ENCODE data around the gene PRR23E.

Gene PRR23E, protein sequence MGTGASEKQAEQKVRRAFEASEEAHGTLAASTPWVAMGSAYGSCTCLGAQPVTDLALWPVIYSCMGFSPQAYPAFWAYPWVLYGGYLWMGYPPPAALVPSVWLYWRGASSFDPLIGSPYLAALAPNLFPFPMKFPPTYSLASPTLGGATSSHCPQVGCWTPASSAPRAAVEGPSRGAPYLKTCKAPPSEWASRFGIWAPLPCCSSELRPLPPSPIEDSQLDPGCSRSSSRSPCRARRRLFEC

DNA sequence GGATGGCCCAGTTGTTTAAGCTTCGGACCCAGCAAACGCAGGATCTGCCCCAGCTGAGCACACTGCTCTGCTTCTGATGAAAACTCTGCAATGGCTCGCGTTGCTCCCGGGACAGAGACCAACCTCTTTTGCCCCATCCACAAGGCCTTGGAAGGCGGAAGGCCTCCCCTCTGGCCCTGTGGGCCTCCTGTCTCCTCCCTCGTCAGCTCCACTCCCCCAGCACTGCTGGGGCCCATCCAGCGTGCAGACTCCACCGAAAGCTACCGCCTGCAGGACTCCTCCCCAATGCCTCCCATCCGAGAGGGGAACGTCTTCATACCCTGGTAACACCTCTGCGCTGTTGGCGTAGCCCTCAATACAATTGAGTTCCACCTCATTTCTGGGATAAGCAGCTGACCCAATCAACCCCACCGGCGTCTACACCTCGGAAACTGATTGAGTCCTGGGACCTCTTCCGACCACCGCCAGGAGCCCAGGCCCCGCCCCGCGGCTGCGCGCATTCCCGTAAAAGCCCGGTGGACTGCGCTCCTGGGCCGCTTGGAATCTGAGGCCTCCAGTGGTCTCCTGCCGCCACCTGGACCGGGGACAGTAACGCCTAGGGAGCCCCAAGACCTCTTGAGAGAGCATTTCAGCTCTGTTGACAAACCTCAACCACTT, at the start of gene PRR23E:
Gene PRR23E (plus strand): TSS at position 556 of the 657 bp plus-strand sequence. CDS start 3,555 bp downstream, outside the sequence.
- intact Hi-C loops (cut with DNase I): no loop called here
- DNase-seq: peak in 1 of 10 donors; percentile 74

DNA sequence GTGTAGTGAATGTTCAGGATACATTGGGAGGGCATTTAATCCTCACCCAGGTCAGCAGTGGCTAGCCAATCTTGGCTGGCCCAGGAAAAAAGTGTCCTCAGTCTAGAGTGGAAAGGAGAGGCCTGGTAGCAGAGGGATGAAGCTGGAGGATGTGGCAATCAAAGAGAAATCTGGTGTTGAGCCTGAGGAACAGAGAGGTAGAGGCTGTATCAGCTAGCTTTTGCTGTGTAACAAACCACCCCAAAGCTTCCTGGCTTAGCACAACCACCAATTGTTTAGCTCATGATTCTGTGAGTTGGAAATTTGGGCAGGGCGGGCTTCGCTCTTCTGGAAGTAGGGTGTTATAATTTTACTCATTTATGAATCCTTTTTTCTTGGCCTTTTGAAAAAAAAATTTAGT, 49.8 kb upstream of the PRR23E start:
- DNase-seq: no peak
- intact Hi-C loops (cut with DNase I): no loop called here

DNA sequence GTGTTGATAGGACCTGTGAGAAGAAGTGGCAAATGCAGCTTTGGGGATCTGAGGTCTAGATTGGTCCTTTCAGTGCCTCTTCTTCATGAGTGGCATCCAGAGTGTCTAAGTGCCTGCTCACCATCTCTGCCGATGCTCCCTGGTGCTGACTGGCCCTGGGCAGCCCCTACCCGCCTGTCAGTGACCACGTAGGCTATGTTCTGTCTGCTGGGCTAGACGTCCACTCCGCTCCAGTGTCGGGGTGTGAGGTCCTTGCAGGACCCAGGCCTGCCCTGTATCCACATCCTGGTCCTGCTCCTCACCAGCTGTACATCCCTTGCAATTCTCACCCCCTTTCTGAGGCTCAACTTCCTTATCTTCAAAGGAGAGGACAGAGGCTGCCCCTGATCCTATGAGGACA, 48.3 kb upstream of the PRR23E start:
- DNase-seq: peak in 1 of 10 donors; percentile 75
- intact Hi-C loops (cut with DNase I): no loop called here

DNA sequence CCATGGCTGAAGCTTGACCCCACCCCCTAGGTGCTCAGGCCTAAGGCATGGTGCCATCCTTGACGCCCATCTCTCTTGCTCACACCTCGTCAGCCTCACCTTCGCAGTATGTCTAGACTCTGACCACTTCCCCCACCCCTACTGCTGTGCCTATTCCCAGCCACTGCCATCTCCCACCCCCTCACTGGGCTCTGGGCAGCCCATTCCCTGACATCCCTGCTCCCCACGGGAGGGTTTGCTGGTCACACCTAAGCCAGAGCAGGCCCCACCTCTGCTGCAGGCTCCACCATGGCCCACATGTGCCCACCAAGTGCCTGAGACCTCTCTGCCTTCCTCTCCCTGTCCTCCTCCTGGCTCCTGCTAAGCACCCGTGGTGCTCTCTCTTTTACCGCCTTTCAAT, 47.7 kb upstream of the PRR23E start:
- DNase-seq: peak in 1 of 10 donors; percentile 72
- intact Hi-C loops (cut with DNase I): no loop called here

DNA sequence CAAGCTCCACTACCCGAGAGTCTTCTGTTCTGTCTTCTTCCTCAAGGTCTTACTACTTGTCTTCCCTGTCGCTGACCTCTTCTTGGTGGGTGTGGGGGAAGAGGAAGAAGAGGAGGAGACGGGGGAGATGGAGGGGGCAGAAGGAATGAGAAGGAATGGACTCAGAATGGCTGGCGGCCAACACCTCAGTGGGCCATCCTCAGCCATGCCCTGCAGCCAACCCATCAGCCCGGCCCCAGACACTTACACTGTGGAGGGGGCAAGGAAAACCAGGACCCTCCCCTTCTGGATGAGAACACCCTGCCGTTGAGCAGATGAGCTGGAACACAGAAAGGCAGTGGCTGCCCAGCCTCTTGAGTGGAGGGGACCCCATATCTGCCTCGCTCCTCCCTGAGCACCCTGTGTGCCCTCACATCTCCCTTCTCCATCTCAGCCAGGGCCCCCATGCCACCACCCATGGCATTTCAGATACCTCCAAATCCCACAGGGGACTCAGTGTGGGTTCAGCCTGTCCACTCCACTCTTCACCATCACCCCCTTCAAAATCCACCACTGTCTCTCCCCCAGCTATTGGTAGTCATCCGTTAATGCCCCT, 45.5 kb upstream of the PRR23E start:
- peak in 2 of 10 donors; percentile 2 to 57 for DNase-seq
- intact Hi-C loops (cut with DNase I): no loop called here

DNA sequence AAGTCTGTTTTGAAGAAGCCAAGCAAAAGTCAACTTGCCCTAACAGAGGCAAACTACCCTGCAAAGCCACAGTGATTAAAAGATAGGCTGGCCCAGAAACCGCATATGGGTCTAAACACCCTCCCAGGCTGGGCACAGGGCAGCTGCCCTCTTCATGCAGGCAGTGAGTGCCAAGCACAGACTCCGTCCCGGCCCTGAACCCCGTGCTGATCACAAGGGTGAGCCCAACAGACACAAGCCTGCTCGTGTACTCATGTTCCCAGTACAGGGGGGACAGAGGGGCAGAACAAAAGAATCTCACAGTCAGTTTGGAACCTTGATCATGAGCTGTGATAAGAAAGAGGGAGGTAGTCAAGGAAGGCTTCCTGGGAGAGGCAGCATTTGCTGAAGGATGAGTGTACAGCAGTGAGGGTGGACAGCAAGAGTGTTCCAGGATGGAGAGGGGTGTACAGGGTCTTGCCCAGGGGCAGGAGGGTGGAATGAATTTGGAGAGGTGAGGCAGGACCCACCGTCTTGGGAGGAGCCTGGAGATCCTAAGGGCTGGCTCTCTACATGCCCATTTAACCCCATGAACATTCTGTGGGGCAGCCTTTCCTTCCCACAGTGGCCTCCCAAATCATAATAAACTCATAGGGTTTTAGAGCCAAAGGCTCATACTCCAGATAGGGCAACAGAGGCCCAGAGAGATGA, 43.2 kb upstream of the PRR23E start:
- intact Hi-C loops (cut with DNase I): no loop called here
- DNase-seq: peak in 3 of 10 donors; percentile 1 to 67 (median 55)

DNA sequence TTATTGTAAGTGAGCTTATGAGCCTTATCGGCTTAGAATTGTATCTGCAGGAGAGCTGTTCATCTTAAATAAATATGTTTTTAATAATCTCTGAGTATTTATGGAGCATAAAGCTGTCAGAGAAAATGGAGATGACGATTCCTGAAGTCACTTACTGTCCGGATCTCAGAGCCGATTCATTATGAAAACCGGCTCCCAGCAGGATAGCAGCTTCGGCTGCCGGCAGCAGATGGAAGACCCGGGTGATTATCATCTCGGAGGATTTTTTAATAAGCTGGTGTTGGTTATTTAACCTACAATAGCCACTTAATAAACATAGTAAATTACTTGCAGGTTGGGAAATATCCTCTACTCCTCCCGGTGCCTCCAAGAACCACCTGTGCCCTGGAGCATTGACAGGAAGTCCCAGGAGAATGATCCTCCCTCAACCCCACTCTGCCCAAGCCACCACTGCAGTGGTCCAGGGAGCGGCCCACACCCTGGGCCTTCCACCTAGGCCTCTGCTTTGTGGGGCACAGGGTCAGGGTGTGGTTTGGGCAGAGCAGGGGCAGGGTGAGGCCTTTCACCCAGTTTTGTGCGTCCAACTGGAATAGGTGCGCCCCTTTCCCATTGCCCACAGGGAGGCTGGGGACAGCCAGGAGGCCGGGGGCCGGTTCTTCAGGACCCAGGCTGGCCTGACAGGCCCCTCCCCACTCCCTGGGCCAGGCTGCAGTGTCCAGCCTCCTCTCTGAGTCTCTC, 42.2 kb upstream of the PRR23E start:
- intact Hi-C loops (cut with DNase I): no loop called here
- peak in 1 of 10 donors; percentile 53 for DNase-seq

DNA sequence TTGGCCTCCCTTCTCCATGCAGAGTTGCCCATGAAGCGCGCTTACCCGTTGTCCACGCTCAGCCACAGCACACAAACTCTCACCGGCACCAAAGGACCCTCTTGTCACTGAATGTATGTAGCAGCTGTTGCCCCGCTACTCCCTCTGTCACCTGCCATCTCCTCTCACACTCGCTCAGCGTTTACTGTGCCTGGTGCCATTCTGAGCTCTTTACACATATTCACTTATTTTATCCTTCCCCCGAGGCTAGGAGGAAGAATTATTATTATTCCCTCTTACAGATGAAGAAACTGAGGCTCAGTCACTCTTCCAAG, 41.7 kb upstream of the PRR23E start:
- DNase-seq: peak in 1 of 10 donors; percentile 0
- intact Hi-C loops (cut with DNase I): no loop called here

DNA sequence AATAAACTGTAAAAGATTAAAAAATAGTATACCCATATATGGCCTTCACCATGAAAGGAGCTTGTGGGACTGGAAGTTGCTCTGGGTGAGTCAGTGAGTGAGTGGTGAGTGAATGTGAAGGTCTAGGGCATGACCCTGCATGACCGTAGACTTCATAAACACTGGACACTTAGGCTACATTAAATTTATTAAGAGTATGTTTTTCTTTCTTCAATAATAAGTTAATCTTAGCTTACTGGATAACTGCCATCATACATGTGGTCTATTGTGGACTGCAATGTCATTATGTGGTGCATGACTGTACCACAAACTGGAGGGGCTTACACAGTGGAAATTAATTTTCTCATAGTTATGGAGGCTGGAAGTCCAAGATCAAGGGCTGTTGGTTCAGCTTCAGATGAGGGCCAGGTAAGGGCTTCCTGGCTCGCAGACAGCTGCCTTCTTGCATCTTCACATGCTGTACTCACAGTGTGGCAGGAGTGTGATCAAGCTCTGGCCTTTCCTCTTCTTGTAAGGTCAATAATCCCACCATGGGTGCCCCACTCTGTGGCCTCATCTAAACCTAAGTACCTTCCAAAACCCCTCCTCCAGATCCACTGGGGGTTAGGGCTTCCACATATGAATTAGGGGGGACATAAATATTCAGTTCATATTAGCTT, 40.8 kb upstream of the PRR23E start:
- DNase-seq: peak in 2 of 10 donors; percentile 11 to 12
- intact Hi-C loops (cut with DNase I): no loop called here

DNA sequence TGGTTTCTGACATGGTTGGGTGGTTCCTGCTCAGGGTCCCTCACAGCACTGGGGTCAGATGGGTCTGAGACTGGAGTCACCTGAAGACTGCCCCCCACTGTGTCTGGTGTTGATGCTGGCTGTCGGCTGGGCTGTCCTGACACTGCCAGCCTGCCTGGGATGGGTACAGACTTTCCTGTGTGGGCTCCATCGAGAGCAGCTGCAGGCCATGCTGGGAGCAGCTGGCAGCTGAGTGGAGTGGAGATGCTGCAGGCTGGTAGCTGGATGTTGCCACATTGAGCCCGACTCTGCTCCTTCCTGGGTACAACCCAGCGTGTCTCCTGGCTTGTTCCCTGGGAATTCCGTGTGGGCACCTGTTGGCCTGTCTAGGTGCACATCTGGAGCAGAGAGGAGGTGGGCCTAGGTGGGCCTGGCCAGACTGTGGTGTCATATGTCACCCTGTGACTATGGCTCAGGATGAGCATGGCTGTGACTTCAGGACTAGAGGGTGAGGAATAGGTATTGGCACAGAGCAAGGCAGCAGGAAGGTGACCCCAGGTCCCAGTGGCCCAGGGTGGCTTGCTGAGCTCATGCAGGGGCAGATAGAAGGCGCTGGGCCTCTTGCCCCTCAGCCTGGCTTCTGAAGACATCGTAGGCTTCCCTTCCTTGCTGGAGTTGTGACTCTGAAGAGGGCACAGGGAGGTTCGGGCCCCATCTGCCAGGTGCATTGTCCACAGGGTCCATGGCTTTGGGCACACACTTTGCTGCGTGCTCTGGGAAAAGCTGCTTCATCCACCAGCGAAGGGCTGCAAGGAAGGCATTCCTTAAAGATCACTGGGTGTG, 40.0 kb upstream of the PRR23E start:
- peak in 2 of 10 donors; percentile 6 to 67 for DNase-seq
- intact Hi-C loops (cut with DNase I): no loop called here

DNA sequence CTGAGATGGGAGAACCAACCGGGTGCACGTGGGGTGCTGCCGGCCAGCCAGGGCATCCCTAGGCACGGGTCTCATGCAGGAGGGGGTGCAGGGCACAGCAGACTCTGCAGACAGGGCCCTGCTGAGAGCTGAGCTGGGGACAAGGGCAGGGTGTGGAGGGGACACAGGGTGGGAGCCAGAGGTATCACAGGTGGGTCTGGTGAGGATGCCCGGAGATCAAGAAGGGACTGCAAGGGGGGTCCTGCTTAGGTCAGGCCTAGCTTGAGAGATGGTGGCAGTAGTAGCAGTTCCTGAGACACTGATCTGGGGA, 39.5 kb upstream of the PRR23E start:
- intact Hi-C loops (cut with DNase I): no loop called here
- no peak for DNase-seq

DNA sequence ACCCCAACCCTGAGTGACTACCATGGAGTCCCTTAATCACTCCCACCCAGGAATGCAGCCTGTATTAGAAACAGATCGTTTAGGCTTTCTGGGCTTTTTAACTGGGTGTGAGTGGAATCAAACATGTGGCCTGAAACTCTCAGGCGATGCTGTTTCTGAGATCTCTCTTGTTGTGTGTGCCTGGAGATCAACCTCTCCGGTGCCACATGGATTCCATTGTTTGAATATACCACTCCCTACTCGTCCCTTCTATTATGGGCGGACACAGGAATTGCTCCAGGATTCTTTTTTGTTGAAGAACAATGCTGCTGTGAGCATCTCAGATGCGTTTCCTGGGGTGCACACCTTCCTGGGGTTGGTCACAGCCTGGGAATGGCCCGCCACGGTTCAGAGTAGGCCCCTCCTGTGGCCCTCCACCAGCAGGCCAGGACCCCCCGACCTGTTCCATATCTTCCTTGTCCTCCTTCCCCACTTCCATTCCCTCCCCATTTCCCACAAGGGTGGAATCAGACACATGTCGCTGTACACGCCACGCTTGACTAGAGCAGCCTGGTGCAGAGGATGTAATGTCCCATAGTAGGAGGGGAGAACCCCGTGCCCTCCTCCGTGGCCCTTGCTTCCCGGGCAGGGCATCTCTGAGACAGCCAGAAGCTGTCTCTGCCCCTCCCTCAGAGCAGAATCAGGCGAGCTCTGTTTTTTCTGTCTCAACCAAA, 36.4 kb upstream of the PRR23E start:
- intact Hi-C loops (cut with DNase I): no loop called here
- DNase-seq: peak in 1 of 10 donors; percentile 17

DNA sequence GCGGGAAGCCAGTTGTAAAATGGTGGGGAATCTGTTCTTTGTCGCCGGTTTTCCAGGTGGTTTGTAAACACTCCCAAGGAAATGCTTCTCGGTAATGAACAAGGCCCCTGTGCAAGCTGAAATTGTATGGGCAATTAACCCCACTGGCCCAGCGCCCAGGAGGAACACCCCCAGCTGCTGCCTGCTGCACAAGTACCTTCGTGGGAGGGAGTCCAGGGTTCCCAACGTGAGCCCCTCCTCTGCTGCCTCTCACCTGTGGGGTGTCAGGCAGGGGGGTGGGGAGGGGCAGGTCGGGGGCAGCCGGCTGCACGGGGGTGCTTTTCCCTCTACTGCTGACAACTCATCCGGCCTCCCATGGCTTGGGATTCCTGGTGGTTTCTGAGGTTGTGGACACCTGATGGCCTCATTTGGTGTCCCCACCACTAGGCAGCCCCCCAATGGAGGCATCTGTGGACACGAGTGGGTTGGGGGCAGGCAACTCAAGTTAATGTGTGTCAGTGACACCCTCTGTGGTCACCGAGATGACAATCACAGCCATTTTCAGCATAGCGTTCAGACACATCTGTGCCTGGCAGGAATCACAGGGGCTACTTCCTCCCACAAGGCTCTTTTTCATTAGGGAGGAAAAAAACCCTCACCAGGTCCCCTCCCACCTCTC, 35.6 kb upstream of the PRR23E start:
- intact Hi-C loops (cut with DNase I): no loop called here
- DNase-seq: peak in 1 of 10 donors; percentile 49

DNA sequence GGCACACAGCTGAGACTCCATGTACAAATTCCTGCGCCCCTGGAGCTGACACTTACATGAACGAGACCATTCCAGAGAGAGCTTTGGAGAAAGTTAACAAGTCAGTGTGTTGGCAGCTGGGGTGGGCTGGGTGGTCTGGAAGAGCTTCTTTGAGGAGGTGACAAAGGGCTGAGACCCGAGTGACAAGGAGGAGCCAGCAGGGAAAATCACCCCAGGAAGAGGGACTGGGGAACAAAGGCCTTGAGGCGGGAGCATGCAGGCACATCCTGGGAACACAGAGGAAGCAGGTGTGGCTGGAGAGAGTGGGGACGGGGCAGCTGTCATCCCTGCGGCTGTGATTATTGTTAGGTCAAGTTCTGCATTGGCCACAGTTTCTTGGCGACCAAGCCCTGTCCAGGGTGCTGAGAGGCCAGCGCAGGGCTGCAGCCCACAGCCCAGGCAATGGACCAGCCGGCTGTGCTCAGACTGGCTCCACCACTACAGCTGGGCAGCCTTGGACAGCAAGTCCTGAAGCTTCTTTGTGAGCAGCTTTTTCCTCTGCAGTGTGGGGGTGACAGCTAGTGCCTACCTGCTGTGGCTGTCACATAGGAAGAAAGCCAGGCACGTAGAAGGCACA, 34.2 kb upstream of the PRR23E start:
- intact Hi-C loops (cut with DNase I): no loop called here
- peak in 2 of 10 donors; percentile 45 to 82 for DNase-seq

DNA sequence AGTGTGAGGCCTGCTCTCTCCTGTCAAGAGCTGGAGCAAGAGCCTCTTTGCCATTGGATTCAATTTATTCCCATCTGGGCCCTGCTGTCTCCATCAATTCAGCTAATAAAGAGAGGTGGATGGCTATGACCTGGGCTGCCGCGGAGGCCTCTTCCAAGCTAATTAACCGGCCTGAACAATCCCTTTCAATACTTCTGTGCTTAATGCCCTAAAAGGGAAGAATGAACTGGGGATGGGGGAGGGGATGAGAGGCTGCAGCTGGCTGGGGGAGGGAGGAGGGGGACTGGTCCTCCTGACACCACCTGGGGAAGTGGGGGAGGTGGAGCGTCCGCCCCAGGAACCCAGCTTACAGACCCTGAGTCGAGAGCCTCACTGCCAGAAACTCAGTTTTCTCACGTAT, 33.4 kb upstream of the PRR23E start:
- intact Hi-C loops (cut with DNase I): no loop called here
- no peak for DNase-seq

DNA sequence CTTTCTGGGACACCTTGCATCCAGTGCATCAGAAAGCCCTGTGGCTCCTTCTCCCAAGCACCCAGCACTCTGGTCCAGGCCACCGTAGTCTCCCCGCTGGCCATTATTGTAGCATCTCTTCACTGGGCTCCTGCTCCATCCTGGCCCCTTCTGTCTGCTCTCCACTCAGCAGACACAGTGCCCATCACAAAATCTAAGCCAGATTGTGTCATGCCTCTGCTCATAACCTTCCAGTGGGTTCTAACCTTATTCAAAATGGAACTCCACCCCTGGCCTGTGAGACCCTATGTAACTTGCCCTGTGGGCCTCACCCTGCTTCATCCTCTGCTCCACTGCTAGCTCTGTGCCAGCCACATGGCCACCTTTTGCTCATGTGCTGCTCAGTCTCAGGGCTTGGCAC, 31.7 kb upstream of the PRR23E start:
- DNase-seq: no peak
- intact Hi-C loops (cut with DNase I): no loop called here

DNA sequence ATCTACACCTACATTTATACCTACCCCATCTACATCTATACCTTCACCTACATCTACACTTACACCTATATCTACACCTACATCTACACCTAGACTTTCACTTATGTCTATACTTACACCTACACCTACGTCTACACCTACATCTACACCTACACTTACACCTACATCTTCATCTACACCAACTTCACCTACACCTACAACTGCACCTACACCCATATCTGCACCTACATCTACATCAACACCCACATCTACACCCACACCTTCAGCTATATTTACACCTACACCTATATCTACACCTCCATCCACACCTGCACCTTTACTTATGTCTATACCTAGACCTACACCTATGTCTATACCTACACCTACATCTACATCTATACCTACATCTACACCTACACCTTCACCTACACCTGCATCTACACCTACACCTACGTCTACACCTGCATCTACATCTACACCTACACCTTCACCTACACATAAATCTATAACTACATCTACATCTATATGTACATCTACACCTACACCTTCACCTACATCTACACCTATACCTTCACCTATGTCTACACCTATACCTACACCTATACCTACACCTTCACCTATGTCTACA, 30.9 kb upstream of the PRR23E start:
- DNase-seq: no peak
- intact Hi-C loops (cut with DNase I): no loop called here
